ENCODE data around the gene TGM5.
"Not testable (repeated sequence)": the region's sequence is repeated elsewhere in the genome, so short reads cannot be mapped to it uniquely, and the experiment has no call there.

Gene TGM5

DNA sequence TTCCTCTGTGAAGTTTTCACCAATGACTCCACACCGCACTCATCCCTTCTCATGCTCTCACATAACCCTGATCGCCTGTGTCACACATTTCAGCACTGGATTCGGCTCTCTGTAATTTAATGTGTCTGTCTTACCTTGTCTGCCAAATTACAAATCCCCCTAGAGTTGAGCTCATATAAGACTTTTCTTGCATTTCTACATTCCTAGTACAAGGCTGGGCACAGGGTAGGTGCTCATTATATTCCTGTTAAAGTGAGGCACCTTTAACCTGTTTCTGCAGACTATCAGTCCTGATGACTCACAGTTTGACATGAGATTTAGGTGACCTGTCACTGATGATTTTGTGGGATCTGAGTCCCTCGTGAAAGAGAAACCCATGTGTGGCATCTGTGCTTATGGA, 22.6 kb downstream of the TGM5 start:
- no peak for DNase-seq

DNA sequence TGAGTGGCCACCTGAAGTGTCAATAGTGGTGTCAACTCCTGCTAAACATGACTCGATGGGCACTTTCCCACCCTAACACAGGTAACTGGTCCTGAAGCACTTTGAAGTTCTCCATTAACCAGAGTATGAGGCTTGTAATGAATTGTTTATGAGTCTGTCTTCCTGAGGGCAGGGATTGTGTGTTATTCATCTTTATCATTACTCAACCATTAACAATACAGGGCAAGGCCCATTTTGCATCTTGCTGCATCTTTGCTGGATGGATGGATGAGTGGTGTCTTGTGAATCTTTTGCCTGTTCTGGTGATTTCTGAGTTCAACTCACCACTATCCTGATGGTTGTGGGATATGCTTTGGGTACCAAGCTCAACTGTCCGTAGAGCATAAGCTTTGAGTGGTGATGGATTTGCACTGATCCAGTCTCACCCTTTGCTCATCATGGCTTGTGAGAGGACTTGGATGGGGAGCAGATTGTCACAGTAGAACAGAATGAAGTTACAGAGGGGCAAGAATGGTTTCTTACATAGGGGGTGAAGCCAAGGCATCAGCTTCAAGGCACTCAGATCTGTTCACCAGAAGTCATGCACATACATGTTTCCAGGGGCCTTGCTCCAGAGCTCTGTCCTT, 23.6 kb downstream of the TGM5 start:
- DNase-seq = no peak

GRCh38 chr15:43242616-43243015, 24.1 kb downstream of the TGM5 start:
- DNase-seq = no peak

GRCh38 chr15:43241100-43241499, 25.6 kb downstream of the TGM5 start:
- no peak for DNase-seq

DNA sequence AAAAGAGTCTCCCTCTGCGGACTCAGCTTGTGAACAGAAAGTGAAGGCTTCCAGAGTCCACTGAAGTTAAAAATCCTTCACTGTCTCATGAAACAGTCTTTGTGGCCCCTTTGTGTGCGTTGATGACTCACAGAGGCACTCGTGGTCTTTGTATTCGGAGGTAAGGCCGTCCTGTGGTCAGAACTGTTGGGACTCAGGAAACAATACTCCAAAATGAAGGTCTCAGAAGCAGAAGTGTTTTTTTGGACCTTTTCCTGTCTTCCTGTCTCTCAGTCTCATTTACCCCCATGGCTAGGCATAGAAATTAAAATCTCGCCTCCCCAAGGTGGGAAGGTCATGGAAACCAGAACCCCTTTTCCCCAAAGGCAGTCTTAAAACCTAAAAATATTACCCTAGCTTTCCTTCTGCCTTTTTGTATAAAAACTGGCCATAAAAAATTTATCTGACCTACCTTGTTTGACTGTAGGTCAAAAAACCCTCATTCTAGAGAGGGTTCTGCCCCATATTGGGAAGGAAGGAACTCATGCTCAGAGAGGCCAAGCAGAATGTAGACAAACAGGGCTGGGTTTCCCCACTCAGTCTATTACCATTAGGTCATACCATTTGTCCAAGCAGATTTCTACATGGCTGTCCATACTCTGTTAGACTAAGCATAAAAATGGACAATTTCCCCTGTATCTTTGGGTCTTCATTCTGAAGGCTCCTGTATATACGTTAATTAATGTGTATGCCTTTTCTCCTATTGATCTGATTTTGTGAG, 26.8 kb downstream of the TGM5 start:
- DNase-seq = peak; percentile 59

DNA sequence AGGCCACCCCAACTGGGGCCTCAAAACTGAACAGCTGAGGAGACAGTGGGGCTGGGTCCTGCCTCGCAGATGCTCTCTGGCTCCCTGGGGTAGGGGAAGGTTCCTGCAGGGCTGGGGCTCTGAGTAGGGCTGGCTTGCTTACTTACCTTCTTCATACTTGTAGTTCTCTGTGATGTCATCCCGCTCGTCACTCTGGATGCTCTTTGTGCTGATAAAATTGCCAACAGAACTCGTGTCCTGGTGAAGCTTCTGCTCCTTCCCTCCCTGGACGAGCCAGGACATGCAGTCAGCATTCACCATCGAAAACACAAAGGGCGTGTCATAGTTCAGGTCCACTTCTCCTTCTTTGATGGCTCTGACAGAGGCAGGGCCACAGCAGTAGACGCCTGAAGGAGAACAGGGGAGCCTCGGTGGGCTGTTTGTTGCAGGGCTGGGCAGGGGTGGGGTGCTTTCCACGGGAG, 28.0 kb downstream of the TGM5 start:
- no peak for DNase-seq

DNA sequence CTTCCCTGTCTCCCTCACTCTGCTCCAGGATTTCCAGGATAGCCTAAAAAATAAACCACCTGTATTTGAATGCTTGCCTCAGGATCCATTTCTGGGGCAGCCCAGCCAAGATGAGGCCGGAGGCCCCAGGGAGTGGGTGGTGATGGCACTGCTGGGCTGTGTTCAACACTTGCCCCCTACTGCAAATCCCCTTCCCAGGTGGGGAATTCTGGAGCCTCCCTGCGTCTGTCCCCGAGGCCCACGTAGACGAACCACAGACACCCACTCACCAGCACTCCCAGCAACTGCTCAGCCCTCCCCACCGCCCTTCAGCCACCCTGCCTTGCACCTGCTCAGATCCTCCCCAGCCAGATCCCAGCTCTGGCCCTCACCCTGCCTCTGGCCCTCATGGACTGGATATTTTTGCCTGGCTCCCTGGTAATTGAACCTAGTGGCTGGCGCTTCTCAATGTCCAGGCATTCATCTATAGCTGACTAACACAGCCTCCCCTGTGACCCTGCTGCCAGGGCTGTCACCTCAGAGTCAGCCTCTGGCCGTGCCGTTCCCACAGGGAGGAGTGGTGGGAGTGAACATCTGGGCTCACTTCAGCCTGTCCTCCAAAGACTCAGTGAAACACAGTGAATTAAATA, 28.8 kb downstream of the TGM5 start:
- no peak for DNase-seq

DNA sequence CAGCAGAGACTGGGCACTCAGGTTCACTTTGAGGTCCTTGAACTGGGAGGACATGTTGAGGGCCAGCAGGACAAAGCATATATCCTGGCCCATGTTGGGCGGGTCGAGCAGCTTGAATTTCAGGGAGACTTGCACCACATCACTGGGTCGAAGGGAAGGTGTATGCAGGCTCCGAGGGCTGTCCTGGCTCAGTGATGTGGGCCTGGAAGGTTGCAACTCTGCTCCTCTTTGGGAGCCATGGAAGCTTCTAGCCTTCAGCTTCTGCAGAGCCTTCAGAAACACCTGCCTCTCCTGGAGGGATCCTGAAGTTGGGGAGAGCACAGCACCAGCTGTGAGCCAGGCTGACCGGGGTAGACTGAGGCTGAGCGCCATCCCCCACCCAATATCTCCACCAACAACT, 31.2 kb downstream of the TGM5 start:
- no peak for DNase-seq

- no peak for DNase-seq
These were observed 34.3 kb downstream of the TGM5 start for GRCh38 chr15:43232289-43232874.

DNA sequence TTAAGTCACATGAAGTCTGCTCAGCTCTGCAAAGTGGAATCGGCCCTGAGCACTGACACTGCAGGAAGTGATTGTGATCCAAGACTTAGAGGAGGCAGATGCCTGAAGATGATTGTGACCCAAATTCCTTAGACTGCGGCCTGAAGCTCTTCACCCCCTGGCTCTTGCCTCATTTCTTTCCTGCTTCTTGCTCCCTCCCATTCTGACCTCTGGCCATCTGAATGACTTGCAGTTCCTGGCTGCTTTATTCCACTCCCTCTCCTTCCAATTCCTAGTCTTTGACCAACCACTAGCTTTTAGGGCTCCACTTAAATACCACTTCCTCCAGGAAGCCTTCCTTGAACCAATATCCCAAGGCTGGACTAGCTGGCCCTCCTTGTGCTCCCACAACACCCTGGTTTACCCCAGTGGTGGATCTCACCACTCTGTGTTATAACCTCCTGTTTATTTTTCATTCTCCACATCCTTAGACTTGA, 36.0 kb downstream of the TGM5 start:
- DNase-seq = no peak

- no peak for DNase-seq
These were observed 36.8 kb downstream of the TGM5 start for GRCh38 chr15:43229977-43230376.

- no peak for DNase-seq
These were observed 40.1 kb downstream of the TGM5 start for GRCh38 chr15:43226436-43227305.

- DNase-seq = not testable (repeated sequence)
These were observed 40.8 kb downstream of the TGM5 start for GRCh38 chr15:43225950-43226255.

- DNase-seq = peak; percentile 81
These were observed 41.4 kb downstream of the TGM5 start for GRCh38 chr15:43225201-43225949.

DNA sequence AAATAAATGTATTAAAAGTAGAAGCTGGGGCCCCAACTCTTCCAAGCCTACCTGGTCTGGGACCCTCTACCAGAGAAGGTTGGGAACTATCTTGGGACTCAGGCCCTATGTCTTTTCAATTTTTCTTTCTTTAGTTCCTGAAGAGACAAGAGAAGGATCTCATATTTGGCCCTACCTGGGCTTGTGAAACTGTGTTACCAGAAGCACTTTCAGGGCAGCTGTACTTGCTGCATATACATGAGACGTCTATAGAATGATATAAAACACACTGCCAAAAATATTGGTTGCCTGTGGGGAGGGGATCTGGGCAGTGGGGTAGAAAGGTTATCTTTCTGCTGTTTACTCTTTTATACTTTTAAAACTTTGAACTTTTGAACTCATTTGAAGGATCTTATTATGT, 45.3 kb downstream of the TGM5 start:
- no peak for DNase-seq

DNA sequence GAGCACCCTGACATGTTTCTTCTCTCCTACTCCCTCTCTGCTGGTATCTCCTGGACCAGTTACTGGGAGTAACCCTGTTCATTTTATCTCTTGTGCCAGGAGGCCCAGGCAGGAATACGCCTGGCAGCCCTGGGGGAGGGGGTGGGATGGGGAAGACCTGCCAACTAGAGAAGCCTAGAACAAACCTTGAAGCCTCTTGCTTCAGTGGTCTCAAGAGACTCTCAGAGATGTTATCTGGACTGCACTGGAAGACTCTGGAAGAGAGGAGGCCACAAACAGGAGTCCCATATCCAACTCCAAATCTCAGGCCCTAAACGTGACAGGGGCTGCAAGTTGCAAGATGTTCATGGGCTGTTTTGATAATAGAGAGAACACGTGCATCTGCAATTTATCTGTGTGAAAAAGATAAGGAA, 45.7 kb downstream of the TGM5 start, which contains the start of gene EPB42:
TSS of gene EPB42 (minus strand) at position 28 of the 413 bp plus-strand sequence. CDS start 193 bp downstream, outside the sequence.
- no peak for DNase-seq

DNA sequence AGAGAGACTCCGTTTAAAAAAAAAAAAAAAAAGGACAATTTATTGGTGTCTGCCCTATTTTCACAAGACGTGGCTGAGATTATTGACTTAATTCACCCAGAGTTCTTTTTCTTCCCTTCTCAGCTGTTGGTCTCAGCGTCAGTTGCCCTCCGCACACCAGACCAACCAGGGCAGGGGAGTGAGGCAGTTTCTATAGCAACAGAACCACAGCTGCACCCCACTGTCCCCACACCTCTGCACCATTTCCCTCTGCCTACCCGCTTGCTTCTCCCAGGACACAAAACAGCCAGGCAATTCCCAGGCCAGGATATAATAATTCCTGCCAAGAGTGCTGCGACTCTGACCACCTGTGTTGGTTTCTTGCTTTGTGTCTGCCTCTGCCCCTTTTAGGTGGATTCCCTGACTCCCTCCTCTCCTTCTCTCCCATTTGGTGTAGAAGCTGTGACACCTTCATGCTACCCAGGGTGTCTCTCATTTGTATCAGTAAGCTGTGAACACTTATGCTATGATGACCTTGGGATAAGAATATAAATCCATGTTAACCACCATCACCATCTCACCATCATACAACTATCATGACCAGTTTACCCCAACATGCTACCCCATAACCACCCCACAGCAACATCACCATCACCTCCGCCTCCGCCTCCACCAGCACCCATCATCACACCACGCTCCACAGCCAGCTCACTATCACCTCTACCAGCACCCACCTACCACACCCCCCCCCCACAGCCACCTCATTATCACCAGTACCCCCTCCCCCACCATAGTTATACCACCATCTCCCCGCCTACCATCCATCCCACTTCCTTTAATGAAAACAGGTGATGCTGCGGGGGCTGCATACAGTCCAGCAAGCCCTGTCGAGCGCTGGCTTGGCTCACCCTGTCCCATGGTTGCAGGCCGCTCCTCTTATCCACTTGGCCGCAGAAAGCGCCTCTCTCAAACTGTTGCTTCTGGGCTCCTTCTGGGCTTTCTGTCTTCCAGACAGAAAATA, 46.5 kb downstream of the TGM5 start:
- no peak for DNase-seq

DNA sequence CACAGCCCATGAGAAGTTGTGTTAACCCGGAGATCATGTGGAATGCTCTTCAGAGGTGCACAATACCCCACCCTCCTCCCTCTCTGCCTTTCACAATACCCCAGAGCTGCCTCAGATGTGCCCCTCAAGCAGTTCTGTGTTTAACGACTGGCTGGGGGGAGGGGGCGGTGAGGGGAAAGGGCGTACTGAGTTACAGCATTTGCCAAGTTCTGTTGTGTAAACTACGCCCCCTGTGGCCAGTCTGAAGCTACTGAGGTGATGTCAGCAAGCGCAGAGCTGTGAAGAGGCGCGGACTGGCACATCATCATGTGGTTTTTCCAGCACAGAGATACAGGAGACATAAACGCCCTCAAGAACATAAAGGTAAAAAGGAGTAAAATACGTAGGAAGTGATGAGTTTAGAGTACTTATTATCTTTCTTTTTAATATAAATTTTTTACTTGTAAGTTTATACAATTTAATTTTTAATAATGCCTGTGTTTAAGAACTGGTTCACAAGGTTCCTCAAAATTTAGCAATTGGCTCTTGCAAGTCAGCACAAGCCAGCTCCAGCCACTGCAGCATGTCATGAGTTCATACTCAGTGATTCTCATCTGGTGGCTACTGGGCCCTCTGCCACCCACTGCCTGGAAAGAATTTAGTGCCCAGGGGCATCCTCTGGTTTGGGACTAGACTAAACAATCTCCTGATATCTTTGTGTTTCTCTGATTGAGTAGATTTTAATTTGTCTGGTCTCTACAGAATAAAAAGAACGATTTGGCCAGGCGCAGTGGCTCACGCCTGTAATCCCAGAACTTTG, 47.6 kb downstream of the TGM5 start:
- DNase-seq = no peak

DNA sequence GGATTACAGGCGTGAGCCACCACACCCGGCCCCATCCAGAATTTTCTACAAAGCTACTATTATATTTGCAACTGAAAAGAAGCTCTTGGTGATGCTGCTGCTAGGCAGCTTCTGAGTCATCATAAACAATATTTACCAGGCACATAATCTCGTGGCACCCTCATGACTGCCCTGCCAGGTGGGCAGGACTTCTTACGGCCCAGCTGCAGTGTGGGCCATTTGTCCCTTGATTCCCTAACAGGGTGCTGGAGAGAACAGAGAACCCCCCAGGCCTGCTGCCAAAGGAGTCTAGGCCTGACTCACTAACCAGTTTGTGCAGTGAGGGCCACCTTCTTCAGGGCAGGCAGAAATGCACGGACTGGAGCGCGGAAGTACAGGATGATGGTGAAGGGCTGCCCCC, 50.8 kb downstream of the TGM5 start:
- no peak for DNase-seq

All from activated CD4-positive, alpha-beta T cell treated with anti-CD3 and anti-CD28 coated beads, Interleukin-10, Interleukin-2, amounts not matched to agents 100 ng/mL and 50 ng/mL, durations not matched to agents 16 hours and 8 hours (primary cell).